Activated B cell treated with CpG ODN at 0.5 μM for 24 hours (primary cell): ENCODE results near the gene PCDHB15. TPM values are rescaled to one million over a fixed set of nuclear protein-coding genes. Genes with fewer than 3 reads are reported as not detected.
"Not testable (repeated sequence)": the region's sequence is repeated elsewhere in the genome, so short reads cannot be mapped to it uniquely, and the experiment has no call there.

Experiments used
- ATAC-seq: fragments of 200-7000 bp; cut with Tn5 transposase; one replicate; pipeline ENCODE4 v1.10.0; 2021; ENCODE audit warnings: low read depth, mild to moderate bottlenecking, moderate library complexity
- CTCF ChIA-PET: fragments of 350-600 bp; sonication (Branson Sonifier 250); formaldehyde crosslinking; loops from one replicate; lab custom pipeline; 2021; ENCODE audit warnings: antibody characterized with exemption; lab: Charles Lee
- POLR2A ChIA-PET: fragments of 350-600 bp; sonication (Branson Sonifier 250); formaldehyde crosslinking; loops from one replicate; lab custom pipeline; 2021; ENCODE audit warnings: antibody characterized with exemption; lab: Charles Lee
- DNase-seq: peaks from one replicate; pipeline ENCODE4 v3.0.0; 2022
- H3K27ac Mint-ChIP-seq: one replicate; pipeline ENCODE4 v1.8.0; 2020; ENCODE audit warnings: mixed read lengths
- H3K27me3 Mint-ChIP-seq: one replicate; pipeline ENCODE4 v1.8.0; 2021; ENCODE audit warnings: mixed read lengths
- H3K36me3 Mint-ChIP-seq: one replicate; pipeline ENCODE4 v1.8.0; 2021; ENCODE audit warnings: low read depth, mixed read lengths
- H3K4me1 Mint-ChIP-seq: one replicate; pipeline ENCODE4 v1.8.0; 2021; ENCODE audit warnings: mixed read lengths
- H3K4me3 Mint-ChIP-seq: one replicate; pipeline ENCODE4 v1.8.0; 2020; ENCODE audit warnings: mild to moderate bottlenecking, mixed read lengths
- H3K9me3 Mint-ChIP-seq: one replicate; pipeline ENCODE4 v1.8.0; 2020; ENCODE audit warnings: mixed read lengths
- intact Hi-C: fragments of 100-400 bp; cut with micrococcal nuclease; formaldehyde crosslinking; loops from one replicate; pipeline ENCODE4 v1.15.1; 2024
- total RNA-seq: library from RNA; stranded (reverse); gene quantifications from 2 replicates; pipeline ENCODE4 v1.2.3, GENCODE V29; 2022
- TF ChIP-seq, protein P1 (sequence below): fragments of 200-600 bp; IDR thresholded peaks from one replicate; pipeline ENCODE4 v1.8.0; 2022; ENCODE audit warnings: antibody characterized with exemption, mild to moderate bottlenecking

The PCDHB15 gene
- total RNA-seq, 1 donor from 2014 or later: not detected

DNA sequence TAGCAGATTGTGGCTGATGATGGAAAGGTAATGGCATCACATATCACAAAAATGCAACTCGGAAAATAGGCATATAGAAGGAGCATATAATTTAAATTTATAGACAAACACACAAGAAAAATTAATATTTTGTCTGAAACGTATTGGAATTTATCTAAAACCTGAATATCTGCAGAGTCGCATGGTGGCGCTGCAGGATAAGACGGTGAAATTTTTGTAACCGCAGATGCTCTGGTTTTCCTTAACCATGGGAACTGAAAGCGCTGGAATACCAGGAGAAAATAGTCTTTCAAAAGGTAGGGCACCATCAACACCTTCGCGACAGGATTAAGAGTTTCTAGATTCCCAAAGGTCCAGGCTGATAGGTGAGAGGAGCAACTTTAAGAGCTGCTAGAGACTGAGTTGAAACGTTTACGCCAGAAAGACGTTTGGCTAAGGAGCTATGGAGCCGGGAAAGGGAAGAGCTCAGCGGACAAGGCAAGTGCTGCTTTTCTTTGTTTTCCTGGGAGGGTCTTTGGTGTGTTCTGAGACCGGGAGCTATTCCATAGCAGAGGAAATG is 11.0 kb upstream of the PCDHB15 start:
- intact Hi-C loops: no loop called here
- Mint-ChIP-seq H3K9me3 (peaks cover 31% of the 10 kb centered on the region), H3K4me1 (no peaks in the 10 kb centered on the region), H3K36me3 (peaks cover 4% of the 10 kb centered on the region), H3K27me3 (peaks cover 5% of the 10 kb centered on the region), H3K4me3 (no peak overlapping the region), H3K27ac (no peak overlapping the region)
- ATAC-seq: no peak
- no peak for DNase-seq
- ChIA-PET POLR2A (no interaction called here), CTCF (no interaction called here)
- TF ChIP-seq, protein P1, sequence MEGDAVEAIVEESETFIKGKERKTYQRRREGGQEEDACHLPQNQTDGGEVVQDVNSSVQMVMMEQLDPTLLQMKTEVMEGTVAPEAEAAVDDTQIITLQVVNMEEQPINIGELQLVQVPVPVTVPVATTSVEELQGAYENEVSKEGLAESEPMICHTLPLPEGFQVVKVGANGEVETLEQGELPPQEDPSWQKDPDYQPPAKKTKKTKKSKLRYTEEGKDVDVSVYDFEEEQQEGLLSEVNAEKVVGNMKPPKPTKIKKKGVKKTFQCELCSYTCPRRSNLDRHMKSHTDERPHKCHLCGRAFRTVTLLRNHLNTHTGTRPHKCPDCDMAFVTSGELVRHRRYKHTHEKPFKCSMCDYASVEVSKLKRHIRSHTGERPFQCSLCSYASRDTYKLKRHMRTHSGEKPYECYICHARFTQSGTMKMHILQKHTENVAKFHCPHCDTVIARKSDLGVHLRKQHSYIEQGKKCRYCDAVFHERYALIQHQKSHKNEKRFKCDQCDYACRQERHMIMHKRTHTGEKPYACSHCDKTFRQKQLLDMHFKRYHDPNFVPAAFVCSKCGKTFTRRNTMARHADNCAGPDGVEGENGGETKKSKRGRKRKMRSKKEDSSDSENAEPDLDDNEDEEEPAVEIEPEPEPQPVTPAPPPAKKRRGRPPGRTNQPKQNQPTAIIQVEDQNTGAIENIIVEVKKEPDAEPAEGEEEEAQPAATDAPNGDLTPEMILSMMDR: no peak

DNA sequence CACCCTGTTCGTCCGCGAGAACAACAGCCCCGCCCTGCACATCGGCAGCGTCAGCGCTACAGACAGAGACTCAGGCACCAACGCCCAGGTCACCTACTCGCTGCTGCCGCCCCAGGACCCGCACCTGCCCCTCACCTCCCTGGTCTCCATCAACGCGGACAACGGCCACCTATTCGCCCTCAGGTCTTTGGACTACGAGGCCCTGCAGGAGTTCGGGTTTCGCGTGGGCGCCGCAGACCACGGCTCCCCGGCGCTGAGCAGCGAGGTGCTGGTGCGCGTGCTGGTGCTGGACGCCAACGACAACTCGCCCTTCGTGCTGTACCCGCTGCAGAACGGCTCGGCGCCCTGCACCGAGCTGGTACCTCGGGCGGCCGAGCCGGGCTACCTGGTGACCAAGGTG is 9.3 kb upstream of the PCDHB15 start:
- ATAC-seq, intact Hi-C loops, H3K4me1 Mint-ChIP-seq, H3K4me3 Mint-ChIP-seq, POLR2A ChIA-PET, DNase-seq, CTCF ChIA-PET, H3K27ac Mint-ChIP-seq: not testable (repeated sequence)
- H3K9me3 Mint-ChIP-seq: peaks cover 46% of the 10 kb centered on the region
- H3K36me3 Mint-ChIP-seq: peaks cover 13% of the 10 kb centered on the region
- H3K27me3 Mint-ChIP-seq: peaks cover 17% of the 10 kb centered on the region

DNA sequence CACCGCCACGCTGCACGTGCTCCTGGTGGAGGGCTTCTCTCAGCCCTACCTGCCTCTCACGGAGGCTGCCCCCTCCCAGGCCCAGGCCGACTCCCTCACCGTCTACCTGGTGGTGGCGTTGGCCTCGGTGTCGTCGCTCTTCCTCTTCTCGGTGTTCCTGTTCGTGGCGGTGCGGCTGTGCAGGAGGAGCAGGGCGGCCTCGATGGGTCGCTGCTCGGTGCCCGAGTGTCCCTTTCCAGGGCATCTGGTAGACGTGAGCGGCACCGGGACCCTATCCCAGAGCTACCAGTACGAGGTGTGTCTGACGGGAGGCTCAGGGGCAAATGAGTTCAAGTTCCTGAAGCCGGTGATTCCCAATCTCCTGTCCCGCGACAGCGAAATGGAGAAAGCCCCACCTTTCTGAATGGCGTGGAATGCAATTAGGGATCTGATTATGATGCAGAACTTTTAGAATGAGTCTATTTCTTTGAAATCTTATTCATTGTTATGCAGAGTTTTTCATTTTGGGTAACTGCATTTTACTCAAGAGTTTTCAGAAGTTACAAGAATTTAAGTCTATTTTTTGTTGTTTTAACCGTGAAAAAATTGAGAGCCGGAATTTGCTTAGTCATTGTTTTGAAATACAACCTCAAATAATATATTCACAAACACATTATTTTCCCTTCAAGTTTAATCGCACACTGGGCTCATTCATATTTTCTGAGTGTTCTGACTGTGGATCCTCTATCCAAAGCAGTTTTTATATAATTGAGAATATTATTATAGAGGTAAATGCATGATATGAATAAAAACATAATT is 8.5 kb upstream of the PCDHB15 start:
- no peaks in the 10 kb centered on the region for H3K4me1 Mint-ChIP-seq
- H3K27me3 Mint-ChIP-seq: peaks cover 17% of the 10 kb centered on the region
- CTCF ChIA-PET: no interaction called here
- H3K36me3 Mint-ChIP-seq: peaks cover 14% of the 10 kb centered on the region
- TF ChIP-seq, protein P1: no peak
- H3K4me3 Mint-ChIP-seq: no peak overlapping the region
- no peak for ATAC-seq
- peaks cover 47% of the 10 kb centered on the region for H3K9me3 Mint-ChIP-seq
- no peak overlapping the region for H3K27ac Mint-ChIP-seq
- intact Hi-C loops: no loop called here
- no peak for DNase-seq
- POLR2A ChIA-PET: no interaction called here

DNA sequence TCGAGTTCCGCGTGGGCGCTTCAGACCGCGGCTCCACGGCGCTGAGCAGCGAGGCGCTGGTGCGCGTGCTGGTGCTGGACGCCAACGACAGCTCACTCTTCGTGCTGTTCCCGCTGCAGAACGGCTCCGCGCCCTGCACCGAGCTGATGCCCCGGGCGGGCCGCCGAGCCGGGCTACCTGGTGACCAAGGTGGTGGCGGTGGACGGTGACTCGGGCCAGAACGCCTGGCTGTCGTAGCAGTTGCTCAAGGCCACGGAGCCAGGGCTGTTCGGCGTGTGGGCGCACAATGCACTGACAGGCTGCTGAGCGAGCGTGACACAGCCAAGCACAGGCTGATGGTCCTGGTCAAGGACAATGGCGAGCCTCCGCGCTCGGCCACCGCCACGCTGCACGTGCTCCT is 3.7 kb upstream of the PCDHB15 start:
- DNase-seq (no peak), ATAC-seq (no peak)
- Mint-ChIP-seq H3K27ac (no peak overlapping the region), H3K4me1 (no peaks in the 10 kb centered on the region), H3K27me3 (peaks cover 28% of the 10 kb centered on the region), H3K4me3 (no peak overlapping the region), H3K36me3 (peaks cover 19% of the 10 kb centered on the region), H3K9me3 (peaks cover 39% of the 10 kb centered on the region)
- POLR2A ChIA-PET: no interaction called here
- TF ChIP-seq, protein P1: no peak
- intact Hi-C loops: no loop called here
- CTCF ChIA-PET: no interaction called here

DNA sequence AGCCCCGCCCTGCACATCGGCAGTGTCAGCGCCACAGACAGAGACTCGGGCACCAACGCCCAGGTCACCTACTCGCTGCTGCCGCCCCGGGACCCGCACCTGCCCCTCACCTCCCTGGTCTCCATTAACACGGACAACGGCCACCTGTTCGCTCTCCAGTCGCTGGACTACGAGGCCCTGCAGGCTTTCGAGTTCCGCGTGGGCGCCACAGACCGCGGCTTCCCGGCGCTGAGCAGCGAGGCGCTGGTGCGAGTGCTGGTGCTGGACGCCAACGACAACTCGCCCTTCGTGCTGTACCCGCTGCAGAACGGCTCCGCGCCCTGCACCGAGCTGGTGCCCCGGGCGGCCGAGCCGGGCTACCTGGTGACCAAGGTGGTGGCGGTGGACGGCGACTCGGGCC is 1.8 kb downstream of the PCDHB15 start:
- POLR2A ChIA-PET, intact Hi-C loops, ATAC-seq, H3K27ac Mint-ChIP-seq, CTCF ChIA-PET, DNase-seq, H3K4me1 Mint-ChIP-seq, H3K4me3 Mint-ChIP-seq: not testable (repeated sequence)
- Mint-ChIP-seq H3K36me3 (peaks cover 16% of the 10 kb centered on the region), H3K9me3 (peaks cover 39% of the 10 kb centered on the region), H3K27me3 (peaks cover 11% of the 10 kb centered on the region)

DNA sequence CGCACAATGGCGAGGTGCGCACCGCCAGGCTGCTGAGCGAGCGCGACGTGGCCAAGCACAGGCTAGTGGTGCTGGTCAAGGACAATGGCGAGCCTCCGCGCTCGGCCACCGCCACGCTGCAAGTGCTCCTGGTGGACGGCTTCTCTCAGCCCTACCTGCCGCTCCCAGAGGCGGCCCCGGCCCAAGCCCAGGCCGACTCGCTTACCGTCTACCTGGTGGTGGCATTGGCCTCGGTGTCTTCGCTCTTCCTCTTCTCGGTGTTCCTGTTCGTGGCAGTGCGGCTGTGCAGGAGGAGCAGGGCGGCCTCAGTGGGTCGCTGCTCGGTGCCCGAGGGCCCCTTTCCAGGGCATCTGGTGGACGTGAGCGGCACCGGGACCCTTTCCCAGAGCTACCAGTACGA is 2.2 kb downstream of the PCDHB15 start:
- H3K27ac Mint-ChIP-seq, POLR2A ChIA-PET, CTCF ChIA-PET, intact Hi-C loops, ATAC-seq, DNase-seq, H3K4me1 Mint-ChIP-seq, H3K4me3 Mint-ChIP-seq: not testable (repeated sequence)
- peaks cover 16% of the 10 kb centered on the region for H3K36me3 Mint-ChIP-seq
- H3K9me3 Mint-ChIP-seq: peaks cover 39% of the 10 kb centered on the region
- H3K27me3 Mint-ChIP-seq: peaks cover 11% of the 10 kb centered on the region
